Left hindlimb (tissue), 1 donor: ENCODE results near the gene GRN.

Experiments
- DNase-seq: peaks from one replicate; pipeline ENCODE4 v3.0.0-alpha.2; 2018

GRN gene

GRCh38 chr17:44344939-44345453 is at the start of gene GRN:
Gene GRN, plus strand, starts transcription at chr17:44345302. Its CDS starts 3,863 bp downstream, at chr17:44349165.
- DNase-seq, result peak; percentile 97

- no peak for DNase-seq
Measured at GRCh38 chr17:44297975-44298374, 47.1 kb upstream of the GRN start.

- no peak for DNase-seq
Measured at GRCh38 chr17:44304651-44305050, 40.5 kb upstream of the GRN start.

GRCh38 chr17:44307387-44308186 is 37.5 kb upstream of the GRN start:
- DNase-seq, result no peak

- DNase-seq, result peak; percentile 93
Measured at GRCh38 chr17:44308320-44308818, 36.7 kb upstream of the GRN start, which contains the start of gene RUNDC3A. Gene RUNDC3A, plus strand, starts transcription at chr17:44308601. Its CDS starts 232 bp downstream, at chr17:44308833.

GRCh38 chr17:44308865-44309264 is 36.2 kb upstream of the GRN start:
- DNase-seq, result no peak

GRCh38 chr17:44309472-44309871 is 35.6 kb upstream of the GRN start:
- DNase-seq, result no peak

GRCh38 chr17:44310188-44310587 is 34.9 kb upstream of the GRN start:
- no peak for DNase-seq

- no peak for DNase-seq
Measured at GRCh38 chr17:44310609-44311376, 34.3 kb upstream of the GRN start.

GRCh38 chr17:44311562-44312181 is 33.4 kb upstream of the GRN start:
- no peak for DNase-seq

- no peak for DNase-seq
Measured at GRCh38 chr17:44312396-44313104, 32.6 kb upstream of the GRN start.

- DNase-seq, result no peak
Measured at GRCh38 chr17:44314031-44314430, 31.1 kb upstream of the GRN start.

- DNase-seq, result no peak
Measured at GRCh38 chr17:44314524-44314868, 30.6 kb upstream of the GRN start.

GRCh38 chr17:44314869-44315661 is 30.0 kb upstream of the GRN start:
- no peak for DNase-seq

- DNase-seq, result no peak
Measured at GRCh38 chr17:44315760-44316731, 29.1 kb upstream of the GRN start.

GRCh38 chr17:44317545-44317944 is 27.6 kb upstream of the GRN start:
- DNase-seq, result no peak

GRCh38 chr17:44318077-44318892 is 26.8 kb upstream of the GRN start:
- no peak for DNase-seq

GRCh38 chr17:44320066-44320465 is 25.0 kb upstream of the GRN start:
- no peak for DNase-seq
